Keratinocyte (primary cell): ENCODE results near the gene SMPD1. TPM values are rescaled to one million over a fixed set of nuclear protein-coding genes. Genes with fewer than 3 reads are reported as not detected.

Experiments
- DNase-seq: peaks from one replicate; pipeline ENCODE4 v3.0.0-alpha.2; 2011; ENCODE audit warnings: low read depth, missing footprints, low spot score
- FAIRE-seq: peaks from 2 replicates; lab custom pipeline; 2011; peaks lifted over from hg19 to GRCh38; lab: Jason Lieb, UNC
- H2AFZ ChIP-seq: 2 replicates; pipeline ENCODE4 v1.6.0; 2012; ENCODE audit warnings: low read length, control low read depth, inconsistent platforms; ENCODE audit not compliant: control insufficient read depth
- H3K27ac ChIP-seq: 2 replicates; pipeline ENCODE4 v1.5.1; 2011; ENCODE audit warnings: low read length; ENCODE audit not compliant: control insufficient read depth, insufficient read depth
- H3K27me3 ChIP-seq: 3 replicates; pipeline ENCODE4 v1.6.0; 2011; ENCODE audit warnings: low read length; ENCODE audit not compliant: control insufficient read depth, insufficient read depth; ENCODE audit errors: extremely low read depth
- H3K36me3 ChIP-seq, 2 experiments: 2 replicates in 1 of 2; 3 replicates in 1 of 2; pipeline ENCODE4 v1.5.1; 2011; ENCODE audit warnings: low read length in 2 of 2, mild to moderate bottlenecking in 1 of 2; ENCODE audit not compliant: control insufficient read depth in 2 of 2, insufficient read depth in 2 of 2; ENCODE audit errors: extremely low read depth in 1 of 2
- H3K4me1 ChIP-seq: 3 replicates; pipeline ENCODE4 v1.5.1; 2011; ENCODE audit warnings: low read length; ENCODE audit not compliant: control insufficient read depth, insufficient read depth; ENCODE audit errors: extremely low read depth
- H3K4me2 ChIP-seq: 3 replicates; pipeline ENCODE4 v1.6.0; 2011; ENCODE audit warnings: low read depth, low read length; ENCODE audit not compliant: control insufficient read depth, insufficient read depth; ENCODE audit errors: extremely low read depth
- H3K4me3 ChIP-seq, 3 experiments: fragments of 200-600 bp in 1 of 3; sonication (generic) in 1 of 3; 2 replicates in 2 of 3; 3 replicates in 1 of 3; pipeline ENCODE4 v1.5.1; 2011 to 2016; ENCODE audit warnings: low read length in 3 of 3, mild to moderate bottlenecking in 3 of 3, control low read depth in 2 of 3, inconsistent platforms in 1 of 3, low read depth in 1 of 3, mixed read lengths in 1 of 3, mixed run types in 1 of 3, moderate library complexity in 1 of 3; ENCODE audit not compliant: control insufficient read depth in 2 of 3, insufficient read depth in 2 of 3; ENCODE audit errors: extremely low read depth in 1 of 3
- H3K79me2 ChIP-seq: 2 replicates; pipeline ENCODE4 v1.6.0; 2012; ENCODE audit warnings: low read length; ENCODE audit not compliant: control insufficient read depth, insufficient read depth
- H3K9ac ChIP-seq: 3 replicates; pipeline ENCODE4 v1.6.0; 2011; ENCODE audit warnings: low read length; ENCODE audit not compliant: control insufficient read depth, insufficient read depth; ENCODE audit errors: extremely low read depth
- H3K9me1 ChIP-seq: 3 replicates; pipeline ENCODE4 v1.6.0; 2011; ENCODE audit warnings: low read length; ENCODE audit not compliant: control insufficient read depth, insufficient read depth; ENCODE audit errors: extremely low read depth
- H3K9me3 ChIP-seq: 2 replicates; pipeline ENCODE4 v1.5.1; 2012; ENCODE audit warnings: low read depth, low read length; ENCODE audit not compliant: control insufficient read depth
- H4K20me1 ChIP-seq: 3 replicates; pipeline ENCODE4 v1.6.0; 2011; ENCODE audit warnings: low read length; ENCODE audit not compliant: control insufficient read depth, insufficient read depth; ENCODE audit errors: extremely low read depth
- CTCF ChIP-seq, 3 experiments: IDR thresholded peaks in 1 of 3; conservative IDR thresholded peaks in 1 of 3; optimal IDR thresholded peaks in 1 of 3; 2 replicates in 2 of 3; 3 replicates in 1 of 3; pipeline versions ENCODE3 to v1.5.1; 2011; ENCODE audit warnings: low read length in 3 of 3, mild to moderate bottlenecking in 3 of 3, moderate library complexity in 2 of 3, control low read depth in 1 of 3, inconsistent platforms in 1 of 3; ENCODE audit not compliant: insufficient read depth in 2 of 3; ENCODE audit errors: extremely low read depth in 1 of 3
- EZH2 ChIP-seq: IDR thresholded peaks from one replicate; pipeline ENCODE4 v1.6.1; 2012; ENCODE audit warnings: inconsistent platforms, mild to moderate bottlenecking, low read length, moderate library complexity
- dilution Hi-C: fragments of 300-500 bp; cut with MboI; formaldehyde crosslinking; loops from one replicate; pipeline ENCODE4 v1.7.0; 2020; ENCODE audit warnings: low sequenced_read_pairs; ENCODE audit not compliant: extremely low pct_ligation_motif_present
- polyA minus RNA-seq, 3 experiments: library from RNA; depleted of rRNA, polyadenylated mRNA; stranded (reverse); fragments of >200 nt; gene quantifications; 1 replicate in 1 of 3; 2 replicates in 1 of 3; 3 replicates in 1 of 3; pipeline ENCODE4 v1.2.3, GENCODE V29; 2011
- polyA plus RNA-seq, 5 experiments: library from polyadenylated mRNA; depleted of rRNA in 3 of 5; stranded (reverse) in 3 of 5; stranded (forward) in 1 of 5; unstranded in 1 of 5; fragments of >200 nt; gene quantifications; 1 replicate in 1 of 5; 2 replicates in 3 of 5; 3 replicates in 1 of 5; pipeline versions ENCODE4 v1.2.1 to v1.2.3, GENCODE V29; 2011 to 2012; ENCODE audit warnings: missing spikeins in 2 of 5, low read depth in 1 of 5, low replicate concordance in 1 of 5

SMPD1 gene
- 7.3 to 12.6 TPM (median 8.0 TPM) in 3 replicates for polyA plus RNA-seq
- 11.0 TPM for polyA plus RNA-seq (2011; ENCODE audit: low read depth)
- polyA plus RNA-seq (2011; cell fraction: cytosol; rRNA removed), result 6.9 and 7.5 TPM in 2 replicates
- polyA plus RNA-seq (2011; cell fraction: nucleus; rRNA removed), result 17.9 and 18.9 TPM in 2 replicates
- polyA plus RNA-seq (2012; ENCODE audit: low replicate concordance), result 12.0 and 33.7 TPM in 2 replicates
- 8.1 to 21.8 TPM (median 9.0 TPM) in 3 replicates for polyA minus RNA-seq
- polyA minus RNA-seq (2011; cell fraction: cytosol; rRNA and poly(A)+ RNA removed), result 14.6 TPM
- polyA minus RNA-seq (2011; cell fraction: nucleus; rRNA and poly(A)+ RNA removed), result 10.7 and 12.0 TPM in 2 replicates

GRCh38 chr11:6389905-6390717 is at the start of gene SMPD1:
Gene SMPD1 (plus strand): TSS chr11:6390474. CDS start chr11:6390599, 125 bp downstream.
- Histone ChIP-seq H3K27ac (peak within 1 kb of the TSS; percentile 90), H3K4me2 (peak within 1 kb of the TSS; percentile 80), H3K4me1 (peaks cover 13% of the 10 kb centered on the region), H4K20me1 (no peaks in the 10 kb centered on the region), H2AFZ (peak within 1 kb of the TSS; percentile 98), H3K4me3 (peak within 1 kb of the TSS; percentile 60 to 81 (median 68)), H3K36me3 (no peaks in the 10 kb centered on the region), H3K27me3 (no peaks in the 10 kb centered on the region), H3K9me1 (no peaks in the 10 kb centered on the region), H3K9ac (peak within 1 kb of the TSS; percentile 85), H3K9me3 (no peaks in the 10 kb centered on the region), H3K79me2 (no peaks in the 10 kb centered on the region)
- TF ChIP-seq EZH2 (no peak), CTCF (optimal IDR thresholded peaks at IDR 0.05 in 1 of 3, IDR thresholded peaks at IDR 0.05 in 1 of 3, conservative IDR thresholded peaks at IDR 0.05 in 1 of 3; ENCODE audit: extremely low read depth in 1 of 3, insufficient read depth in 2 of 3, low read length in 3 of 3) (no peak)
- FAIRE-seq (peak; percentile 93), DNase-seq (peak; percentile 68)
- dilution Hi-C loops, result no loop called here

- no peak overlapping the region for H3K4me3 ChIP-seq
- H3K27ac ChIP-seq, result no peak overlapping the region
- H3K27me3 ChIP-seq, result no peaks in the 10 kb centered on the region
- dilution Hi-C loops, result no loop called here
- no peak overlapping the region for H3K9ac ChIP-seq
- no peaks in the 10 kb centered on the region for H3K9me3 ChIP-seq
- no peaks in the 10 kb centered on the region for H3K79me2 ChIP-seq
- H3K9me1 ChIP-seq, result no peaks in the 10 kb centered on the region
- H4K20me1 ChIP-seq, result no peaks in the 10 kb centered on the region
- no peaks in the 10 kb centered on the region for H3K4me1 ChIP-seq
- DNase-seq (no peak), FAIRE-seq (no peak)
- no peak overlapping the region for H3K4me2 ChIP-seq
- TF ChIP-seq CTCF (optimal IDR thresholded peaks at IDR 0.05 in 1 of 3, IDR thresholded peaks at IDR 0.05 in 1 of 3, conservative IDR thresholded peaks at IDR 0.05 in 1 of 3; ENCODE audit: extremely low read depth in 1 of 3, insufficient read depth in 2 of 3, low read length in 3 of 3), result no peak
- no peak for TF ChIP-seq EZH2
- no peak overlapping the region for H2AFZ ChIP-seq
- H3K36me3 ChIP-seq, result no peaks in the 10 kb centered on the region
Measured at GRCh38 chr11:6345366-6345765, 44.9 kb upstream of the SMPD1 start.
